ENCODE data around the gene TSPAN31.

Gene TSPAN31

GRCh38 chr12:57763881-57764661 is 19.2 kb downstream of the TSPAN31 start:
- TF ChIP-seq SCRT2 (tag by site-specific recombination; IDR thresholded peaks at IDR 0.05) (peak; percentile 60), ZNF791 (tag by site-specific recombination; IDR thresholded peaks at IDR 0.05) (no peak)
- CTCF ChIA-PET: interaction anchor here (0.7 to 3.8 kb wide), 4 partner anchors 8 to 141 kb away, joined by 3 to 26 read pairs (median 3); partner anchors contain the start of genes MARCHF9 and TSFM
- Histone ChIP-seq H3K4me3 (ENCODE audit: low read depth, low read length) (no peak overlapping the region), H3K4me1 (ENCODE audit: control insufficient read depth, insufficient read depth, low read length) (peaks cover 15% of the 10 kb centered on the region), H3K36me3 (ENCODE audit: control insufficient read depth in 2 of 2, insufficient read depth in 1 of 2, low read length in 2 of 2) (peaks cover 0 to 32% of the 10 kb centered on the region in 2 experiments; a peak in 2 of 3 replicates), H3K27ac (ENCODE audit: extremely low read depth, low read depth, low read length) (no peak overlapping the region), H3K9me3 (ENCODE audit: control insufficient read depth, insufficient read depth, low read depth, low read length) (no peaks in the 10 kb centered on the region)
- POLR2A ChIA-PET: interaction anchor here (0.8 kb wide), 1 partner anchor 16 kb away, joined by 3 read pairs; no protein-coding TSS in a partner anchor

- no peak for TF ChIP-seq ZNF138 (tag by site-specific recombination; IDR thresholded peaks at IDR 0.05; ENCODE audit: borderline replicate concordance)
- TF ChIP-seq CTCF (tag by site-specific recombination; IDR thresholded peaks at IDR 0.05): no peak
- Histone ChIP-seq H3K9me3 (ENCODE audit: control insufficient read depth, insufficient read depth, low read depth, low read length) (no peaks in the 10 kb centered on the region), H3K4me3 (ENCODE audit: low read depth, low read length) (no peak overlapping the region), H3K4me1 (ENCODE audit: control insufficient read depth, insufficient read depth, low read length) (peaks cover 15% of the 10 kb centered on the region), H3K36me3 (ENCODE audit: control insufficient read depth in 2 of 2, insufficient read depth in 1 of 2, low read length in 2 of 2) (peaks cover 0 to 33% of the 10 kb centered on the region in 2 experiments; a peak in 2 of 3 replicates), H3K27ac (ENCODE audit: extremely low read depth, low read depth, low read length) (no peak overlapping the region)
- POLR2A ChIA-PET: interaction anchor here (0.8 kb wide), 1 partner anchor 15 kb away, joined by 3 read pairs; no protein-coding TSS in a partner anchor
- CTCF ChIA-PET: interaction anchor here (0.7 to 3.8 kb wide), 3 partner anchors 9 to 141 kb away, joined by 3 to 26 read pairs (median 3); partner anchors contain the start of gene MARCHF9
Measured at GRCh38 chr12:57764662-57765002, 19.8 kb downstream of the TSPAN31 start.

- no peak overlapping the region for H3K4me3 ChIP-seq (ENCODE audit: low read depth, low read length)
- POLR2A ChIA-PET: interaction anchor here (0.8 to 2.5 kb wide), 3 partner anchors 9 to 128 kb away, joined by 3 to 8 read pairs (median 3); no protein-coding TSS in a partner anchor
- TF ChIP-seq REST (tag by site-specific recombination; IDR thresholded peaks at IDR 0.05) (0 out of 2 replicates have a peak, but pooled peaks have one; percentile 13), ZXDB (tag by site-specific recombination; IDR thresholded peaks at IDR 0.05) (peak; percentile 69), KLF7 (tag by site-specific recombination; IDR thresholded peaks at IDR 0.05; ENCODE audit: borderline replicate concordance) (no peak), ZNF670 (tag by site-specific recombination; IDR thresholded peaks at IDR 0.05; ENCODE audit: low read depth) (no peak), ZNF747 (tag by site-specific recombination; IDR thresholded peaks at IDR 0.05) (no peak), SALL2 (tag by site-specific recombination; IDR thresholded peaks at IDR 0.05; ENCODE audit: borderline replicate concordance) (no peak), ZNF335 (tag by site-specific recombination; conservative IDR thresholded peaks at IDR 0.05) (peak; percentile 75), EGR2 (tag by site-specific recombination; IDR thresholded peaks at IDR 0.05; ENCODE audit: low read depth) (no peak), ZNF112 (tag by site-specific recombination; IDR thresholded peaks at IDR 0.05) (no peak), ZNF10 (tag by site-specific recombination; IDR thresholded peaks at IDR 0.05) (no peak), ZNF26 (tag by site-specific recombination; IDR thresholded peaks at IDR 0.05) (no peak), ZBTB48 (tag by site-specific recombination; IDR thresholded peaks at IDR 0.05) (0 out of 2 replicates have a peak, but pooled peaks have one; percentile 29), ZBTB6 (tag by site-specific recombination; IDR thresholded peaks at IDR 0.05) (0 out of 2 replicates have a peak, but pooled peaks have one; percentile 26), ZNF239 (tag by site-specific recombination; IDR thresholded peaks at IDR 0.05) (no peak), ZNF514 (tag by site-specific recombination; IDR thresholded peaks at IDR 0.05) (no peak), ZBTB20 (tag by site-specific recombination; IDR thresholded peaks at IDR 0.05) (peak; percentile 53; the same call in 1 of the 2 replicates), MZF1 (tag by site-specific recombination; IDR thresholded peaks at IDR 0.05; ENCODE audit: borderline replicate concordance) (no peak)
Measured at GRCh38 chr12:57765003-57765697, 20.3 kb downstream of the TSPAN31 start.

More at GRCh38 chr12:57765003-57765697, 20.3 kb downstream of the TSPAN31 start:
- no peaks in the 10 kb centered on the region for H3K9me3 ChIP-seq (ENCODE audit: control insufficient read depth, insufficient read depth, low read depth, low read length)
- peaks cover 0 to 33% of the 10 kb centered on the region in 2 experiments; a peak in 2 of 3 replicates for H3K36me3 ChIP-seq (ENCODE audit: control insufficient read depth in 2 of 2, insufficient read depth in 1 of 2, low read length in 2 of 2)
- peaks cover 15% of the 10 kb centered on the region for H3K4me1 ChIP-seq (ENCODE audit: control insufficient read depth, insufficient read depth, low read length)
- CTCF ChIA-PET: interaction anchor here (0.7 to 3.8 kb wide), 3 partner anchors 9 to 140 kb away, joined by 3 to 26 read pairs (median 3); partner anchors contain the start of gene MARCHF9
- H3K27ac ChIP-seq (ENCODE audit: extremely low read depth, low read depth, low read length): no peak overlapping the region
